IPS DF 6.9 (cell line): ENCODE measurements around the gene CRHR1.

Experiments
- DNase-seq: peaks from one replicate; pipeline ENCODE4 v3.0.0-alpha.2; 2013; ENCODE audit warnings: low read depth, low spot score
- H3K27ac ChIP-seq: one replicate; pipeline ENCODE4 v1.5.1; 2013; ENCODE audit warnings: low read length, control low read depth
- H3K27me3 ChIP-seq: 2 replicates; pipeline ENCODE4 v1.6.1; 2013; ENCODE audit warnings: mild to moderate bottlenecking, low read length; ENCODE audit not compliant: control insufficient read depth, insufficient read depth
- H3K36me3 ChIP-seq: 2 replicates; pipeline ENCODE4 v1.6.1; 2013; ENCODE audit warnings: low read length; ENCODE audit not compliant: control insufficient read depth, insufficient read depth
- H3K4me1 ChIP-seq: 2 replicates; pipeline ENCODE4 v1.6.1; 2013; ENCODE audit warnings: low read length; ENCODE audit not compliant: control insufficient read depth, insufficient read depth
- H3K4me3 ChIP-seq: 2 replicates; pipeline ENCODE4 v1.5.1; 2013; ENCODE audit warnings: mild to moderate bottlenecking, low read length
- H3K9me3 ChIP-seq: 2 replicates; pipeline ENCODE4 v1.6.1; 2013; ENCODE audit warnings: low read length, inconsistent platforms; ENCODE audit not compliant: control insufficient read depth, insufficient read depth
- WGBS: extraction: QIAGEN DNeasy Blood & Tissue Kit; methylation state at CpG from one replicate; pipeline ENCODE4 v1.1.7; 2013; ENCODE audit warnings: mixed read lengths, missing lambda C conversion rate; ENCODE audit not compliant: insufficient read length, insufficient coverage; 5-methylcytosine and 5-hydroxymethylcytosine counted together

The CRHR1 gene

GRCh38 chr17:45787656-45788055 is 3.5 kb downstream of the CRHR1 start:
- Histone ChIP-seq H3K27me3 (peaks cover 18% of the 10 kb centered on the region), H3K27ac (no peak overlapping the region), H3K4me3 (no peak overlapping the region), H3K9me3 (no peaks in the 10 kb centered on the region), H3K36me3 (no peaks in the 10 kb centered on the region), H3K4me1 (peaks cover 2% of the 10 kb centered on the region; the same call in 1 of the 2 replicates)
- no peak for DNase-seq
- WGBS, result no CpG with 5 or more reads among the region's 11 CpGs

GRCh38 chr17:45788057-45788456 is 3.9 kb downstream of the CRHR1 start:
- no CpG with 5 or more reads among the region's 3 CpGs for WGBS
- Histone ChIP-seq H3K27me3 (peaks cover 17% of the 10 kb centered on the region), H3K9me3 (no peaks in the 10 kb centered on the region), H3K36me3 (no peaks in the 10 kb centered on the region), H3K27ac (no peak overlapping the region), H3K4me1 (peaks cover 2% of the 10 kb centered on the region; the same call in 1 of the 2 replicates), H3K4me3 (no peak overlapping the region)
- no peak for DNase-seq

- Histone ChIP-seq H3K27me3 (peaks cover 13% of the 10 kb centered on the region), H3K9me3 (no peaks in the 10 kb centered on the region), H3K4me1 (peaks cover 2% of the 10 kb centered on the region; the same call in 1 of the 2 replicates), H3K4me3 (no peak overlapping the region), H3K27ac (no peak overlapping the region), H3K36me3 (no peaks in the 10 kb centered on the region)
- WGBS, result no CpG with 5 or more reads among the region's 3 CpGs
- DNase-seq, result no peak
Observed at GRCh38 chr17:45789874-45790273, 5.8 kb downstream of the CRHR1 start.

GRCh38 chr17:45790296-45790922 is 6.3 kb downstream of the CRHR1 start:
- Histone ChIP-seq H3K4me1 (0 out of 2 replicates have a peak, but pooled peaks cover 2% of the 10 kb centered on the region), H3K36me3 (no peaks in the 10 kb centered on the region), H3K27ac (no peak overlapping the region), H3K4me3 (no peak overlapping the region), H3K9me3 (no peaks in the 10 kb centered on the region), H3K27me3 (peaks cover 7% of the 10 kb centered on the region)
- no peak for DNase-seq
- no CpG with 5 or more reads among the region's 11 CpGs for WGBS

GRCh38 chr17:45791041-45791582 is 7.0 kb downstream of the CRHR1 start:
- H3K4me3 ChIP-seq, result no peak overlapping the region
- no CpG with 5 or more reads among the region's 8 CpGs for WGBS
- no peaks in the 10 kb centered on the region for H3K36me3 ChIP-seq
- DNase-seq, result no peak
- H3K27ac ChIP-seq, result no peak overlapping the region
- H3K27me3 ChIP-seq, result peaks cover 2% of the 10 kb centered on the region; the same call in 1 of the 2 replicates
- no peaks in the 10 kb centered on the region for H3K9me3 ChIP-seq
- 0 out of 2 replicates have a peak, but pooled peaks cover 2% of the 10 kb centered on the region for H3K4me1 ChIP-seq

- no peak for DNase-seq
- no peaks in the 10 kb centered on the region for H3K36me3 ChIP-seq
- no peak overlapping the region for H3K27ac ChIP-seq
- no peaks in the 10 kb centered on the region for H3K9me3 ChIP-seq
- peaks cover 2% of the 10 kb centered on the region; the same call in 1 of the 2 replicates for H3K27me3 ChIP-seq
- no CpG with 5 or more reads among the region's 9 CpGs for WGBS
- H3K4me3 ChIP-seq, result no peak overlapping the region
- 0 out of 2 replicates have a peak, but pooled peaks cover 2% of the 10 kb centered on the region for H3K4me1 ChIP-seq
Observed at GRCh38 chr17:45791935-45792334, 7.8 kb downstream of the CRHR1 start.

GRCh38 chr17:45792437-45792836 is 8.3 kb downstream of the CRHR1 start:
- no peak for DNase-seq
- Histone ChIP-seq H3K4me1 (no peaks in the 10 kb centered on the region), H3K27ac (no peak overlapping the region), H3K27me3 (peaks cover 2% of the 10 kb centered on the region; the same call in 1 of the 2 replicates), H3K36me3 (no peaks in the 10 kb centered on the region), H3K9me3 (no peaks in the 10 kb centered on the region), H3K4me3 (no peak overlapping the region)
- no CpG with 5 or more reads among the region's 3 CpGs for WGBS

GRCh38 chr17:45792995-45793755 is 9.1 kb downstream of the CRHR1 start:
- H3K36me3 ChIP-seq, result no peaks in the 10 kb centered on the region

GRCh38 chr17:45793999-45794540 is 9.9 kb downstream of the CRHR1 start:
- Histone ChIP-seq H3K27me3 (no peaks in the 10 kb centered on the region), H3K4me3 (no peak overlapping the region), H3K4me1 (no peaks in the 10 kb centered on the region), H3K36me3 (no peaks in the 10 kb centered on the region), H3K9me3 (no peaks in the 10 kb centered on the region), H3K27ac (no peak overlapping the region)
- WGBS, result no CpG with 5 or more reads among the region's 8 CpGs
- DNase-seq, result no peak

More at GRCh38 chr17:45792995-45793755, 9.1 kb downstream of the CRHR1 start:
- no peak overlapping the region for H3K4me3 ChIP-seq
- WGBS, result no CpG with 5 or more reads among the region's 22 CpGs
- H3K27ac ChIP-seq, result no peak overlapping the region
- peaks cover under 1% of the 10 kb centered on the region; the same call in 1 of the 2 replicates for H3K27me3 ChIP-seq
- no peaks in the 10 kb centered on the region for H3K9me3 ChIP-seq
- no peaks in the 10 kb centered on the region for H3K4me1 ChIP-seq
- no peak for DNase-seq

GRCh38 chr17:45794840-45795239 is 10.7 kb downstream of the CRHR1 start:
- no peak for DNase-seq
- no peaks in the 10 kb centered on the region for H3K27me3 ChIP-seq
- H3K27ac ChIP-seq, result no peak overlapping the region
- no CpG with 5 or more reads among the region's 6 CpGs for WGBS
- H3K4me1 ChIP-seq, result no peaks in the 10 kb centered on the region
- H3K36me3 ChIP-seq, result no peaks in the 10 kb centered on the region
- H3K4me3 ChIP-seq, result no peak overlapping the region
- no peaks in the 10 kb centered on the region for H3K9me3 ChIP-seq
